Gastroesophageal sphincter (tissue), 4 donors: ENCODE results near the gene VWC2. TPM values are rescaled to one million over a fixed set of nuclear protein-coding genes. Genes with fewer than 3 reads are reported as not detected.
A peak's percentile ranks its signal among the peaks of the same experiment; 100 is the strongest.

ENCODE experiments used
- ATAC-seq: fragments of 150-250 bp; one replicate; pipeline ENCODE4 v1.9.1; 2016; ENCODE audit warnings: mild to moderate bottlenecking, moderate library complexity
- H3K27ac ChIP-seq, 4 donors: fragments of 200-600 bp; sonication (generic) in 3 of 4; 1 replicate in 3 of 4; 2 replicates in 1 of 4; pipeline ENCODE4 v1.5.1; 2016 to 2019
- H3K27me3 ChIP-seq: fragments of 200-600 bp; sonication (generic); one replicate; pipeline ENCODE4 v1.5.1; 2019
- H3K36me3 ChIP-seq, 2 donors: fragments of 200-600 bp; sonication (generic); one replicate each; pipeline ENCODE4 v1.5.1; 2019; ENCODE audit warnings: control low read depth in 1 of 2
- H3K4me1 ChIP-seq, 3 donors: fragments of 200-600 bp; sonication (generic); 1 replicate in 2 of 3; 2 replicates in 1 of 3; pipeline ENCODE4 v1.5.1; 2016 to 2019; ENCODE audit warnings: control low read depth in 2 of 3
- H3K4me3 ChIP-seq, 2 donors: fragments of 200-600 bp; sonication (generic); one replicate each; pipeline ENCODE4 v1.5.1; 2019; ENCODE audit warnings: mild to moderate bottlenecking in 1 of 2, moderate library complexity in 1 of 2
- H3K9me3 ChIP-seq, 3 donors: fragments of 200-600 bp; sonication (generic); one replicate each; pipeline ENCODE4 v1.5.1; 2017 to 2019; ENCODE audit warnings: control low read depth in 2 of 3
- CTCF ChIP-seq, 4 experiments: fragments of 200-600 bp in 2 of 4; fragments of 450-650 bp in 2 of 4; sonication (generic) in 1 of 4; IDR thresholded peaks; one replicate each; pipeline ENCODE4 v1.5.1; 2017 to 2019; ENCODE audit warnings: antibody characterized with exemption in 4 of 4, mild to moderate bottlenecking in 2 of 4, moderate library complexity in 2 of 4
- EP300 ChIP-seq: sonication (generic); formaldehyde crosslinking; IDR thresholded peaks from one replicate; pipeline ENCODE4 v1.6.1; 2017; ENCODE audit warnings: antibody characterized with exemption, mild to moderate bottlenecking
- POLR2A ChIP-seq, 2 donors: fragments of 450-650 bp; IDR thresholded peaks; one replicate each; pipeline ENCODE4 v1.6.1; 2017; ENCODE audit warnings: antibody characterized with exemption in 2 of 2, mild to moderate bottlenecking in 2 of 2, moderate library complexity in 1 of 2
- POLR2AphosphoS5 ChIP-seq: sonication (generic); formaldehyde crosslinking; IDR thresholded peaks from one replicate; pipeline ENCODE4 v1.6.1; 2017; ENCODE audit warnings: antibody characterized with exemption
- WGBS, 2 donors: methylation state at CpG; one replicate each; pipeline ENCODE4 v1.1.5; 2018; ENCODE audit warnings: low coverage in 1 of 2; 5-methylcytosine and 5-hydroxymethylcytosine counted together
- total RNA-seq, 4 donors: library from RNA; depleted of rRNA; stranded (reverse); fragments of >200 nt; gene quantifications; one replicate each; pipeline ENCODE4 v1.1.0, GENCODE V29; 2016

VWC2 gene
- total RNA-seq, 4 donors from 2014 or later: 0.08 to 0.13 TPM; not detected in 2

GRCh38 chr7:49780953-49781352 is 7.5 kb downstream of the VWC2 start:
- Histone ChIP-seq H3K4me1 (peaks cover 0 to 2% (median 0%) of the 10 kb centered on the region in 3 donors), H3K4me3 (no peak overlapping the region), H3K27ac (no peak overlapping the region), H3K36me3 (no peaks in the 10 kb centered on the region), H3K27me3 (peaks cover 35% of the 10 kb centered on the region), H3K9me3 (peaks cover 0 to 8% (median 0%) of the 10 kb centered on the region in 3 donors)
- WGBS, 2 donors: 50 to 86% methylated on average over 1 of the region's 1 CpG
- ATAC-seq: no peak
- TF ChIP-seq POLR2A (IDR thresholded peaks at IDR 0.05) (no peak), POLR2AphosphoS5 (no peak), CTCF (IDR thresholded peaks at IDR 0.05) (no peak), EP300 (no peak)

- ATAC-seq: no peak
- WGBS, 2 donors: 70 to 83% methylated on average over 1 of the region's 1 CpG
Measured at GRCh38 chr7:49781996-49782395, 8.6 kb downstream of the VWC2 start.

GRCh38 chr7:49783446-49783845 is 10.0 kb downstream of the VWC2 start:
- Histone ChIP-seq H3K4me3 (no peak overlapping the region), H3K27ac (no peak overlapping the region), H3K9me3 (peaks cover 0 to 8% (median 0%) of the 10 kb centered on the region in 3 donors), H3K36me3 (no peaks in the 10 kb centered on the region), H3K27me3 (peaks cover 12% of the 10 kb centered on the region), H3K4me1 (no peaks in the 10 kb centered on the region)
- ATAC-seq: peak; percentile 25
- WGBS, 2 donors: 39 to 40% methylated on average over 2 to 6 of the region's 7 CpGs
- no peak for TF ChIP-seq EP300
- no peak for TF ChIP-seq CTCF (IDR thresholded peaks at IDR 0.05)
- TF ChIP-seq POLR2A (IDR thresholded peaks at IDR 0.05): no peak

More at GRCh38 chr7:49781996-49782395, 8.6 kb downstream of the VWC2 start:
- TF ChIP-seq POLR2A (IDR thresholded peaks at IDR 0.05) (no peak), CTCF (IDR thresholded peaks at IDR 0.05) (no peak), POLR2AphosphoS5 (no peak), EP300 (no peak)
- Histone ChIP-seq H3K36me3 (no peaks in the 10 kb centered on the region), H3K9me3 (peaks cover 0 to 8% (median 0%) of the 10 kb centered on the region in 3 donors), H3K4me1 (no peaks in the 10 kb centered on the region), H3K27ac (no peak overlapping the region), H3K4me3 (no peak overlapping the region), H3K27me3 (peaks cover 24% of the 10 kb centered on the region)

GRCh38 chr7:49787980-49788379 is 14.5 kb downstream of the VWC2 start:
- WGBS, 2 donors: 73% methylated on average over 4 of the region's 5 CpGs; no CpG with 5 or more reads in 1 of the 2 donors
- no peak overlapping the region for H3K4me3 ChIP-seq
- no peaks in the 10 kb centered on the region for H3K9me3 ChIP-seq
- H3K27me3 ChIP-seq: peaks cover 5% of the 10 kb centered on the region
- no peaks in the 10 kb centered on the region for H3K4me1 ChIP-seq
- ATAC-seq: no peak
- no peak overlapping the region for H3K27ac ChIP-seq
- no peak for TF ChIP-seq POLR2AphosphoS5
- no peak for TF ChIP-seq CTCF (IDR thresholded peaks at IDR 0.05)
- TF ChIP-seq POLR2A (IDR thresholded peaks at IDR 0.05): no peak
- TF ChIP-seq EP300: no peak
- H3K36me3 ChIP-seq: no peaks in the 10 kb centered on the region

GRCh38 chr7:49788455-49789059 is 15.1 kb downstream of the VWC2 start:
- ATAC-seq: no peak
- WGBS, 2 donors: 87 to 94% methylated on average over 4 of the region's 4 CpGs
- Histone ChIP-seq H3K4me3 (no peak overlapping the region), H3K27me3 (peaks cover 5% of the 10 kb centered on the region), H3K4me1 (no peaks in the 10 kb centered on the region), H3K36me3 (no peaks in the 10 kb centered on the region), H3K9me3 (no peaks in the 10 kb centered on the region), H3K27ac (no peak overlapping the region)
- TF ChIP-seq POLR2A (IDR thresholded peaks at IDR 0.05): no peak
